Measurements from ENCODE around the gene HS6ST1.

Gene HS6ST1

DNA sequence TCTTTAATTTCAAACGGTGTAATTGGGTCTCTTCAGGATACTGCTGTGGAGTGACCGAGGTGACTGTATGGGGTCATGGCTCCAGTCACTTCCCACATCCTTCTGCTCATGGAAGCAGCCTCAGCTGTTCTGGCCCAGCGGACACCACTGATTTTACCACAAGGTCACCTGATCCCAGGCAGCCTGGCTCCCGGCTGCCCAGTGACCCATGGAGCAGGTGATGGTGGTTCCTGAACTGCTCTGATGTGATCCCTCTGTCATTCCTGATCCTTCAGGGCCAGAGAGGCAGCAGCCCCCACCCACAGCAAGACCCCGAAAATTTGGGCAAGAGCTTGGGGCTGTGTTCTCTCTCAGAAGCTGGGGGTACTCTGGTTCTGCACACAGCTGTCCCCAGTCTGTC is 35.5 kb upstream of the HS6ST1 start:
- no peaks in the 10 kb centered on the region for H3K4me1 ChIP-seq (ENCODE audit: insufficient read depth, low read length, severe bottlenecking)
- H3K4me2 ChIP-seq (ENCODE audit: low read length) = no peak overlapping the region
- no peak overlapping the region for H2AFZ ChIP-seq (ENCODE audit: low read length)
- H3K79me2 ChIP-seq (ENCODE audit: insufficient read depth, low read length) = no peaks in the 10 kb centered on the region
- no peak overlapping the region for H3K9ac ChIP-seq (ENCODE audit: low read length)
- no peaks in the 10 kb centered on the region for H4K20me1 ChIP-seq (ENCODE audit: insufficient read depth, low read length)
- H3K9me3 ChIP-seq (ENCODE audit: low read length) = no peaks in the 10 kb centered on the region
- H3K36me3 ChIP-seq (ENCODE audit: insufficient read depth, low read length) = no peaks in the 10 kb centered on the region
- H3K27ac ChIP-seq (ENCODE audit: low read depth, low read length, poor library complexity, severe bottlenecking) = no peak overlapping the region
- no peaks in the 10 kb centered on the region; the same call in 1 of the 2 replicates for H3K27me3 ChIP-seq (ENCODE audit: insufficient read depth, low read length)
- no peak overlapping the region for H3K4me3 ChIP-seq (ENCODE audit: low read depth, low read length, poor library complexity, severe bottlenecking)
- H3F3A ChIP-seq (ENCODE audit: insufficient read depth, low read length) = no peaks in the 10 kb centered on the region
- TF ChIP-seq, protein P1, sequence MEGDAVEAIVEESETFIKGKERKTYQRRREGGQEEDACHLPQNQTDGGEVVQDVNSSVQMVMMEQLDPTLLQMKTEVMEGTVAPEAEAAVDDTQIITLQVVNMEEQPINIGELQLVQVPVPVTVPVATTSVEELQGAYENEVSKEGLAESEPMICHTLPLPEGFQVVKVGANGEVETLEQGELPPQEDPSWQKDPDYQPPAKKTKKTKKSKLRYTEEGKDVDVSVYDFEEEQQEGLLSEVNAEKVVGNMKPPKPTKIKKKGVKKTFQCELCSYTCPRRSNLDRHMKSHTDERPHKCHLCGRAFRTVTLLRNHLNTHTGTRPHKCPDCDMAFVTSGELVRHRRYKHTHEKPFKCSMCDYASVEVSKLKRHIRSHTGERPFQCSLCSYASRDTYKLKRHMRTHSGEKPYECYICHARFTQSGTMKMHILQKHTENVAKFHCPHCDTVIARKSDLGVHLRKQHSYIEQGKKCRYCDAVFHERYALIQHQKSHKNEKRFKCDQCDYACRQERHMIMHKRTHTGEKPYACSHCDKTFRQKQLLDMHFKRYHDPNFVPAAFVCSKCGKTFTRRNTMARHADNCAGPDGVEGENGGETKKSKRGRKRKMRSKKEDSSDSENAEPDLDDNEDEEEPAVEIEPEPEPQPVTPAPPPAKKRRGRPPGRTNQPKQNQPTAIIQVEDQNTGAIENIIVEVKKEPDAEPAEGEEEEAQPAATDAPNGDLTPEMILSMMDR (IDR thresholded peaks at IDR 0.05; ENCODE audit: low read length) = no peak
- TF ChIP-seq EZH2 (IDR thresholded peaks at IDR 0.05; ENCODE audit: borderline replicate concordance, low read length) = no peak
- H3K9me2 ChIP-seq (ENCODE audit: low read depth, low read length) = no peaks in the 10 kb centered on the region

- TF ChIP-seq, protein P1 (IDR thresholded peaks at IDR 0.05; ENCODE audit: low read length) = no peak
- no peak for TF ChIP-seq EZH2 (IDR thresholded peaks at IDR 0.05; ENCODE audit: borderline replicate concordance, low read length)
- Histone ChIP-seq H3K4me1 (ENCODE audit: insufficient read depth, low read length, severe bottlenecking) (no peaks in the 10 kb centered on the region), H4K20me1 (ENCODE audit: insufficient read depth, low read length) (no peaks in the 10 kb centered on the region), H3K4me3 (ENCODE audit: low read depth, low read length, poor library complexity, severe bottlenecking) (no peak overlapping the region), H3K27me3 (ENCODE audit: insufficient read depth, low read length) (no peaks in the 10 kb centered on the region; the same call in 1 of the 2 replicates), H3K27ac (ENCODE audit: low read depth, low read length, poor library complexity, severe bottlenecking) (no peak overlapping the region), H3K9ac (ENCODE audit: low read length) (no peak overlapping the region), H3F3A (ENCODE audit: insufficient read depth, low read length) (no peaks in the 10 kb centered on the region), H3K9me2 (ENCODE audit: low read depth, low read length) (no peaks in the 10 kb centered on the region), H3K4me2 (ENCODE audit: low read length) (no peak overlapping the region), H3K9me3 (ENCODE audit: low read length) (no peaks in the 10 kb centered on the region), H2AFZ (ENCODE audit: low read length) (no peak overlapping the region), H3K36me3 (ENCODE audit: insufficient read depth, low read length) (no peaks in the 10 kb centered on the region), H3K79me2 (ENCODE audit: insufficient read depth, low read length) (no peaks in the 10 kb centered on the region)
Observed at GRCh38 chr2:128350736-128351135, 32.1 kb upstream of the HS6ST1 start.

DNA sequence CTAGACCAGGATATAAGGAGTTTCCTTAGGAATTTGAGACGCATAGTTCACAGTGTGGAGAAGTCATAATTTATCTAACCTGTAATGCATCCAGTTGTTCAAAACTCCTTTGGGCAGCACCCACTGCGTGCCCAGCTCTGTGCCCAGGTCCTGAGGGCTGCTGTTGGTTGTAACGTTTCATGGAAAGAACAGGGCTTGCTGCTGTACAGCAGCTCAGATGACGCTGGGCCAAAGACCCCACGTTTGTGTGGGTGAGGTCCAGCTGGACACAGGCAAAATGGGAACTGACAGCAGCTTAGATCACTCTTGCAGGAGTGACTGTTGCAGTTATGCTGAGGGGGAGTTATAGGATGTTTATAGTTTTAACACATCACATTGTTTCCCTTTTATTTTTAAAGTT is 30.0 kb upstream of the HS6ST1 start:
- H3K79me2 ChIP-seq (ENCODE audit: insufficient read depth, low read length) = no peaks in the 10 kb centered on the region
- no peak for TF ChIP-seq EZH2 (IDR thresholded peaks at IDR 0.05; ENCODE audit: borderline replicate concordance, low read length)
- TF ChIP-seq, protein P1 (IDR thresholded peaks at IDR 0.05; ENCODE audit: low read length) = no peak
- H3K9me2 ChIP-seq (ENCODE audit: low read depth, low read length) = no peaks in the 10 kb centered on the region
- H3K36me3 ChIP-seq (ENCODE audit: insufficient read depth, low read length) = no peaks in the 10 kb centered on the region
- H4K20me1 ChIP-seq (ENCODE audit: insufficient read depth, low read length) = no peaks in the 10 kb centered on the region
- H3K9me3 ChIP-seq (ENCODE audit: low read length) = no peaks in the 10 kb centered on the region
- H2AFZ ChIP-seq (ENCODE audit: low read length) = no peak overlapping the region
- H3K4me2 ChIP-seq (ENCODE audit: low read length) = no peak overlapping the region
- no peaks in the 10 kb centered on the region for H3F3A ChIP-seq (ENCODE audit: insufficient read depth, low read length)
- H3K4me1 ChIP-seq (ENCODE audit: insufficient read depth, low read length, severe bottlenecking) = no peaks in the 10 kb centered on the region
- H3K4me3 ChIP-seq (ENCODE audit: low read depth, low read length, poor library complexity, severe bottlenecking) = no peak overlapping the region
- no peaks in the 10 kb centered on the region; the same call in 1 of the 2 replicates for H3K27me3 ChIP-seq (ENCODE audit: insufficient read depth, low read length)
- no peak overlapping the region for H3K27ac ChIP-seq (ENCODE audit: low read depth, low read length, poor library complexity, severe bottlenecking)
- no peak overlapping the region for H3K9ac ChIP-seq (ENCODE audit: low read length)

Data from OCI-LY1 (cell line).